Aorta (tissue), 5 donors: ENCODE results near the gene AMER3. TPM values are rescaled to one million over a fixed set of nuclear protein-coding genes. Genes with fewer than 3 reads are reported as not detected.

Experiments used
- ATAC-seq: fragments of 200-7000 bp; cut with Tn5 transposase; one replicate; pipeline ENCODE4 v1.9.1; 2022; ENCODE audit warnings: moderate library complexity; ENCODE audit not compliant: low FRiP score
- DNase-seq, 2 donors: peaks; one replicate each; pipeline ENCODE4 v3.0.0-alpha.2; 2020
- H3K27ac ChIP-seq, 2 donors: one replicate each; pipeline ENCODE4 v1.5.1; 2013; ENCODE audit warnings: low read length in 2 of 2, mild to moderate bottlenecking in 2 of 2, moderate library complexity in 2 of 2, control low read depth in 1 of 2, inconsistent platforms in 1 of 2, low read depth in 1 of 2
- H3K27me3 ChIP-seq, 2 donors: one replicate each; pipeline ENCODE4 v1.6.1; 2013; ENCODE audit warnings: control low read depth in 1 of 2, low read length in 1 of 2, mild to moderate bottlenecking in 1 of 2, moderate library complexity in 1 of 2; ENCODE audit not compliant: insufficient read depth in 2 of 2, control insufficient read depth in 1 of 2
- H3K36me3 ChIP-seq, 2 donors: one replicate each; pipeline ENCODE4 v1.6.1; 2013; ENCODE audit warnings: control low read depth in 1 of 2, low read length in 1 of 2, mild to moderate bottlenecking in 1 of 2; ENCODE audit not compliant: insufficient read depth in 2 of 2, control insufficient read depth in 1 of 2
- H3K4me1 ChIP-seq, 2 donors: one replicate each; pipeline ENCODE4 v1.6.1; 2013; ENCODE audit warnings: low read length in 2 of 2, control low read depth in 1 of 2, mild to moderate bottlenecking in 1 of 2, moderate library complexity in 1 of 2; ENCODE audit not compliant: insufficient read depth in 2 of 2, control insufficient read depth in 1 of 2
- H3K4me3 ChIP-seq, 2 donors: one replicate each; pipeline ENCODE4 v1.5.1; 2013; ENCODE audit warnings: low read length in 2 of 2, control low read depth in 1 of 2, mild to moderate bottlenecking in 1 of 2
- H3K9me3 ChIP-seq: one replicate; pipeline ENCODE4 v1.6.1; 2013; ENCODE audit warnings: mild to moderate bottlenecking, low read length; ENCODE audit not compliant: control insufficient read depth
- WGBS, 2 donors: extraction: QIAGEN DNeasy Blood & Tissue Kit; methylation state at CpG; one replicate each; pipeline ENCODE4 v1.1.7; 2013; 5-methylcytosine and 5-hydroxymethylcytosine counted together
- intact Hi-C, 2 donors: fragments of 100-400 bp; cut with DNase I; formaldehyde crosslinking; loops; one replicate each; pipeline versions ENCODE4 v1.14.2 to v1.15.0; 2022
- polyA plus RNA-seq, 2 donors: library from polyadenylated mRNA; stranded (reverse); fragments of 200-250 nt; gene quantifications; one replicate each; pipeline ENCODE4 v1.2.3, GENCODE V29; 2013
- total RNA-seq, 2 donors: library from RNA; stranded (reverse); fragmentation: NEBNext Ultra II Directional; extraction: Animal tissue kit (Norgen Biotek cat#: 25700); gene quantifications; one replicate each; pipeline ENCODE4 v1.2.1, GENCODE V29; 2021
- donor health status: healthy with polysubstance abuse.
- donor health status: Bipolar disorder and iron deficiency.
- donor health status: DM: no; HTN: no; CAD: no.
- donor health status: DM: no; HTN: no; CAD: no.
- donor health status: DM: yes; HTN: yes; CAD: no.

The AMER3 gene
- total and polyA plus RNA-seq, 4 donors, result not detected

- Histone ChIP-seq H3K27me3 (no peaks in the 10 kb centered on the region), H3K27ac (no peak overlapping the region), H3K9me3 (no peaks in the 10 kb centered on the region), H3K36me3 (no peaks in the 10 kb centered on the region), H3K4me1 (no peaks in the 10 kb centered on the region), H3K4me3 (no peak overlapping the region)
- DNase-seq (no peak), ATAC-seq (no peak)
- intact Hi-C loops, result loop anchor here (2.0 to 10.0 kb wide), 3 partner anchors 76 to 424 kb away; partner anchors contain the start of gene FAM168B (in 1 of the 2)
- WGBS, 2 donors, result 92 to 100% methylated on average over 1 of the region's 1 CpG
Measured at GRCh38 chr2:130799295-130799694, 44.0 kb downstream of the AMER3 start.

- no peak for ATAC-seq
- Histone ChIP-seq H3K4me1 (no peaks in the 10 kb centered on the region), H3K27me3 (peaks cover 0 to 2% of the 10 kb centered on the region in 2 donors), H3K27ac (no peak overlapping the region), H3K36me3 (no peaks in the 10 kb centered on the region), H3K9me3 (no peaks in the 10 kb centered on the region), H3K4me3 (no peak overlapping the region)
- WGBS, 2 donors, result 61 to 80% methylated on average over 4 of the region's 4 CpGs
- intact Hi-C loops, result no loop called here
- no peak for DNase-seq
Measured at GRCh38 chr2:130805613-130806012, 50.3 kb downstream of the AMER3 start.

DNA sequence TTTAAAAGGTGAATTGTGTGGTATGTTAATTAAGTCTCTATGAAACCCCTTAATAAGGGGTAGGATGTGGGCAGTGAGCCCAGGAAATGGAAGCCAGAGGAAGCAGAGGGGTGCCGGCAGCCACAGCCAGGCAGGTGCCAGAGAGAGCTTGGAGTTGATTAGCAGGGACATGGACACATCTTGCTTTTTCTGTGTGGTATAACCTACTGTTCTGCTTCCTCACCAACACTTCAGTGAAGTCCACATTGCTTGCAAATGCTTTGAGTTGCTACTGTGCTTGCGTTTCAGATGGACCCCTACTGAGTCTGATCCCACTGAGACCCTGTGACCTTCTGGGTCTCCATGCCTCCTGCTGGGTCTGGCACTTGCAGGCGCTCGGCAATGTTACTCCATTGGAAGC, 51.0 kb downstream of the AMER3 start:
- Histone ChIP-seq H3K27ac (no peak overlapping the region), H3K36me3 (no peaks in the 10 kb centered on the region), H3K4me1 (no peaks in the 10 kb centered on the region), H3K4me3 (no peak overlapping the region), H3K9me3 (no peaks in the 10 kb centered on the region), H3K27me3 (peaks cover 0 to 2% of the 10 kb centered on the region in 2 donors)
- 68 to 70% methylated on average over 4 of the region's 4 CpGs for WGBS, 2 donors
- ATAC-seq, result no peak
- intact Hi-C loops, result no loop called here
- DNase-seq, result no peak

GRCh38 chr2:130807659-130808385, 52.5 kb downstream of the AMER3 start:
- 64% methylated on average over 14 of the region's 14 CpGs for WGBS, 2 donors
- Histone ChIP-seq H3K27ac (no peak overlapping the region), H3K4me3 (no peak overlapping the region), H3K27me3 (peaks cover 0 to 2% of the 10 kb centered on the region in 2 donors), H3K4me1 (no peaks in the 10 kb centered on the region), H3K9me3 (no peaks in the 10 kb centered on the region), H3K36me3 (no peaks in the 10 kb centered on the region)
- DNase-seq, result no peak
- intact Hi-C loops, result no loop called here
- no peak for ATAC-seq

DNA sequence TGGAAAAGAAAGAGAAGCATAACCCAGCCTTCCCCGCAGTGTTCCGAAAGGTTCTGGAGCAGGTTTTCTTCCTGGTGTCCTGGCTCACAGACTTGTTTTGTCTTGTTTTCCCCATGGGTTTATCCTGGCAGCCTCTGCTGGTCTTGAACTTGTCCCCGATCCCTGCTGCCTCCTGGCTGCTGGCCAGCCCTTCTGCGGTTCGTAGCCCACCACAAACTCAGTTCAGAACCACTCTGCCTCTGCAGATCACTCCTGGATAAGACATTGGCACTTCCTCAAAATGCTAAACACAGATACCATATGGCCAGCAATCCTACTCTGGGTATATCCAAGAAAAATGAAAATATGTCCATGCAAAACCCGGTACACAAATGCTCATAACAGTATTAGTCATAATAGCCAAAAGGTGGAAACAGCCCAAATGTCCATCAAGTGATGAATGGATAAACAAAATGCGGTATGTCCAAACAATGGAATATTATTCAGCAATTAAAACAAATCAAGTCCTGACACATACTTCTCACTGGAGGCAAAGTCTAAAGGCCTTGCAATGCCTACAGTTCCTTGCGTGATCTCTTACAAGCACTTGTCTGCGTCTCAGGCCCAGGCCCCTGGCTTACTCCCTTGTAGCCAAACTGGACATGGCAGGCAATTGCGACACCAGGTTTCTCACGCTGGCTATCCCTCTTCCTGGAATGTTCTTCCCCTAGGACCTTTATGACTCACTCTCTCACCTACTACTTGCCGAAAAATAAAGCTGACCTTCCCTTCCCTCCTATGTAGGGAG, 53.3 kb downstream of the AMER3 start:
- peaks cover 0 to 2% of the 10 kb centered on the region in 2 donors for H3K27me3 ChIP-seq
- no peaks in the 10 kb centered on the region for H3K4me1 ChIP-seq
- WGBS, 2 donors, result 63% methylated on average over 12 of the region's 12 CpGs
- ATAC-seq (no peak), DNase-seq (no peak)
- H3K4me3 ChIP-seq, result no peak overlapping the region
- H3K36me3 ChIP-seq, result no peaks in the 10 kb centered on the region
- no peaks in the 10 kb centered on the region for H3K9me3 ChIP-seq
- intact Hi-C loops, result no loop called here
- H3K27ac ChIP-seq, result no peak overlapping the region

DNA sequence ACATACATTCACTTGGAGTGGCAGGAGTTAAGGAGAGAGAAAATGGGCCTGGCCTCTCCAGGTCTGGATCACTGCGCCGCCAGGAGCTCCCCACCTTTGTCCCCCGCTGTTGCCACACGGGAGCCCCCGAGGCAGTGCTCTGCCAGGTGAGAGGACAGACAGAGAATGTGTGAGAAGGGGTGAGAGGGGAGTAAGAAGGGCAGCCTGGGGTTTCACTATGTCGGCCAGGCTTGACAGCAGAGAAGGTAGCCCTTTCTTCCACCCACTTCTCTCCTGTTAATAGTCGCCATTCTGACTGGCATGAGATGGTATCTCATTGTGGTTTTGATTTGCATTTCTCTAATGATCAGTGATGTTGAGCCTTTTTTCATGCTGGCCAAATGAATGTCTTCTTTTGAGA, 55.1 kb downstream of the AMER3 start:
- intact Hi-C loops, result no loop called here
- ATAC-seq (no peak), DNase-seq (no peak)
- H3K27me3 ChIP-seq, result peaks cover 0 to 2% of the 10 kb centered on the region in 2 donors
- no peak overlapping the region for H3K27ac ChIP-seq
- H3K4me3 ChIP-seq, result no peak overlapping the region
- WGBS, 2 donors, result 56 to 63% methylated on average over 7 of the region's 7 CpGs
- H3K4me1 ChIP-seq, result no peaks in the 10 kb centered on the region
- no peaks in the 10 kb centered on the region for H3K36me3 ChIP-seq
- H3K9me3 ChIP-seq, result no peaks in the 10 kb centered on the region

- H3K27ac ChIP-seq, result no peak overlapping the region
- intact Hi-C loops, result no loop called here
- no peak overlapping the region for H3K4me3 ChIP-seq
- 58 to 75% methylated on average over 5 of the region's 5 CpGs for WGBS, 2 donors
- H3K36me3 ChIP-seq, result no peaks in the 10 kb centered on the region
- no peaks in the 10 kb centered on the region for H3K4me1 ChIP-seq
- no peaks in the 10 kb centered on the region for H3K9me3 ChIP-seq
- ATAC-seq (no peak), DNase-seq (no peak)
- H3K27me3 ChIP-seq, result no peaks in the 10 kb centered on the region
Measured at GRCh38 chr2:130813722-130814121, 58.4 kb downstream of the AMER3 start.

DNA sequence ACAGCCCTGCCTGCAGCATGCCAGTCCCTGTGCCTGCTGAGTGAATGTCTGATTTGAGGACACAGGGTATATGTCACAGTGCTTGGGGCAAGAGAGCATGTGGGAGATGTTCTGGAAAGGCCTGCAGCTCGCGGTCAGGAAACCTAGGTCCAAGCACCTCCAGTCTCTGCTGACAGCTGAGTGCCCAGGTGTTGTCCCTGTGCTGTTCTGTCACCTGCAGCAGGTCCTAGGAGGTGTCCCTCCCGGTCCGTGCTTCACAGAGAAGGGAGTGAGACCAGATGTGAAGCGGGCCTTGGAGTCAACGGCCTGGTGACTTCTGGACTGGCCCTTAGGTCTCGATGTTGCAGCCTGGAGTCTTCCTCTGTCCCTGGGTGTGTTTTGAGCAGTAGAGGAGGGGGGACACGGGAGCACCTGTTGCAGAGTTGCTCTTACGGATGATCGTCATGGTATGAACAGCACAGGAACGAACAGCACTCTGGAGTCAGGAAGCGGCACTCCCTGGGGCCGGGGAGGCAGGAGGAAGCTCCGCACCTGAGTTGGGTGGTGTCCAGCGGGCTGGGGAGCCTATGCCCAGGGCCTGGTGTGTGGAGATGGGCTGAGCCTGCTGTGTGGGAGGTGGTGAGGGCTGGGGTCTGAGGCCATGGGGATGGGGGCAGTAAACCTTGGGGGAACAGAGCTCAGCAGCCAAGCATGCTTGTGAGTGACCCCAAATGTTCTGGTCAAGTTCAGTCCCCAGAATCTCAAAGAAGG, 59.8 kb downstream of the AMER3 start:
- H3K4me1 ChIP-seq, result no peaks in the 10 kb centered on the region
- WGBS, 2 donors, result 93 to 94% methylated on average over 15 of the region's 15 CpGs
- no peak overlapping the region for H3K4me3 ChIP-seq
- DNase-seq (peak in 1 of 2 donors; percentile 42), ATAC-seq (no peak)
- no peaks in the 10 kb centered on the region for H3K27me3 ChIP-seq
- no peak overlapping the region for H3K27ac ChIP-seq
- no peaks in the 10 kb centered on the region for H3K9me3 ChIP-seq
- intact Hi-C loops, result no loop called here
- no peaks in the 10 kb centered on the region for H3K36me3 ChIP-seq
